ENCODE measurements around the gene MTMR2. TPM values are rescaled to one million over a fixed set of nuclear protein-coding genes. Genes with fewer than 3 reads are reported as not detected.

MTMR2 gene
- total RNA-seq, 2 donors from 2014 or later, result 32.8 to 37.7 TPM

GRCh38 chr11:95850137-95850536 is 73.8 kb downstream of the MTMR2 start:
- H3K27me3 ChIP-seq (replicated peaks; ENCODE audit: insufficient read depth), result no peaks in the 10 kb centered on the region
- intact Hi-C loops (cut with DNase I), result loop anchor here (10.0 kb wide), 1 partner anchor 165 kb away; no protein-coding TSS in a partner anchor

GRCh38 chr11:95849087-95849825 is 74.7 kb downstream of the MTMR2 start:
- no peak overlapping the region for H3K4me3 ChIP-seq
- no peaks in the 10 kb centered on the region for H3K27me3 ChIP-seq (replicated peaks; ENCODE audit: insufficient read depth)
- 57% methylated on average over 6 of the region's 6 CpGs for WGBS
- H3K27ac ChIP-seq, result no peak overlapping the region
- DNase-seq (ENCODE audit: low spot score), result peak; percentile 49
- H3K36me3 ChIP-seq, result no peaks in the 10 kb centered on the region
- TF ChIP-seq POLR2AphosphoS5 (IDR thresholded peaks at IDR 0.05), result peak; percentile 46
- TF ChIP-seq POLR2A (IDR thresholded peaks at IDR 0.05), result no peak
- TF ChIP-seq CTCF (IDR thresholded peaks at IDR 0.05), result peak in 3 of 4 experiments; percentile 42 to 59 (median 55)
- no peaks in the 10 kb centered on the region for H3K4me1 ChIP-seq (replicated peaks)
- intact Hi-C loops (cut with DNase I), result loop anchor here (5.0 to 10.0 kb wide), 2 partner anchors 66 to 493 kb away; partner anchors contain the start of gene MAML2
- H3K9me3 ChIP-seq, result no peaks in the 10 kb centered on the region

More at GRCh38 chr11:95850137-95850536, 73.8 kb downstream of the MTMR2 start:
- Histone ChIP-seq H3K4me1 (replicated peaks) (no peaks in the 10 kb centered on the region), H3K4me3 (no peak overlapping the region), H3K36me3 (no peaks in the 10 kb centered on the region), H3K9me3 (no peaks in the 10 kb centered on the region), H3K27ac (no peak overlapping the region)
- no peak for DNase-seq (ENCODE audit: low spot score)
- TF ChIP-seq POLR2A (IDR thresholded peaks at IDR 0.05) (no peak), CTCF (IDR thresholded peaks at IDR 0.05) (no peak), POLR2AphosphoS5 (IDR thresholded peaks at IDR 0.05) (no peak)

GRCh38 chr11:95845167-95845566 is 78.7 kb downstream of the MTMR2 start:
- Histone ChIP-seq H3K9me3 (no peaks in the 10 kb centered on the region), H3K4me1 (replicated peaks) (no peaks in the 10 kb centered on the region), H3K36me3 (no peaks in the 10 kb centered on the region), H3K27me3 (replicated peaks; ENCODE audit: insufficient read depth) (no peaks in the 10 kb centered on the region), H3K27ac (no peak overlapping the region), H3K4me3 (no peak overlapping the region)
- WGBS, result 91% methylated on average over 1 of the region's 1 CpG
- intact Hi-C loops (cut with DNase I), result loop anchor here (5.0 to 10.0 kb wide), 2 partner anchors 70 to 497 kb away; partner anchors contain the start of gene MAML2
- DNase-seq (ENCODE audit: low spot score), result no peak
- TF ChIP-seq POLR2AphosphoS5 (IDR thresholded peaks at IDR 0.05) (no peak), POLR2A (IDR thresholded peaks at IDR 0.05) (no peak), CTCF (IDR thresholded peaks at IDR 0.05) (no peak)

GRCh38 chr11:95835768-95836488 is 88.0 kb downstream of the MTMR2 start:
- Histone ChIP-seq H3K27me3 (replicated peaks; ENCODE audit: insufficient read depth) (no peaks in the 10 kb centered on the region), H3K4me1 (replicated peaks) (peaks cover 6% of the 10 kb centered on the region), H3K36me3 (no peaks in the 10 kb centered on the region), H3K27ac (no peak overlapping the region), H3K9me3 (no peaks in the 10 kb centered on the region), H3K4me3 (no peak overlapping the region)
- TF ChIP-seq CTCF (IDR thresholded peaks at IDR 0.05) (peak; percentile 61 to 87 (median 80)), POLR2AphosphoS5 (IDR thresholded peaks at IDR 0.05) (peak; percentile 71), POLR2A (IDR thresholded peaks at IDR 0.05) (no peak)
- intact Hi-C loops (cut with DNase I), result loop anchor here (2.0 to 10.0 kb wide), 2 partner anchors 555 to 589 kb away; partner anchors contain the start of gene JRKL
- WGBS, result 12% methylated on average over 3 of the region's 3 CpGs
- peak; percentile 49 for DNase-seq (ENCODE audit: low spot score)

Data from prostate gland (tissue), 2 donors.